ENCODE results near the gene NPY4R2.
"Not testable (repeated sequence)": the region's sequence is repeated elsewhere in the genome, so short reads cannot be mapped to it uniquely, and the experiment has no call there.

DNA sequence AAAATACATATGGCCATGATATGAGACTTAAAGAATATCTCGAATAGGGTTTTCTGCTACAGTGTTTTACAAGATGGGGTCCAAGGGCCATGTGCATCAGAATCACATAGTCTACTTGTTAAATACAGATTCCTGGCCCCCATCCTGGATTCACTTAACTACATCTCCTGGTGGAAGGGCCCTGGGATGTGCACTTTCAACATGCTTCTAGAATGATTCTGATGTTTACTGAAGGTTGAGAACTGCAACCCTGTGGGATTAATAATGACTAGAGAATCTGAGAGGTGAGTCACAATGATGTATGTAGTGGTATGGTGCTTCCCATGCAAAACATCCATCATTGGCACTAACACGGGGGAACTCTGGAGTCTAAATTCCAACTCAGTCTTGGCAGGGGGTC is 2.1 kb downstream of the NPY4R2 start:
- TF ChIP-seq POLR2A (IDR thresholded peaks at IDR 0.05); POLR2AphosphoS5 (IDR thresholded peaks at IDR 0.05; ENCODE audit: insufficient read depth in 1 of 2, low read depth in 1 of 2): not testable (repeated sequence)
- TF ChIP-seq, protein P1, sequence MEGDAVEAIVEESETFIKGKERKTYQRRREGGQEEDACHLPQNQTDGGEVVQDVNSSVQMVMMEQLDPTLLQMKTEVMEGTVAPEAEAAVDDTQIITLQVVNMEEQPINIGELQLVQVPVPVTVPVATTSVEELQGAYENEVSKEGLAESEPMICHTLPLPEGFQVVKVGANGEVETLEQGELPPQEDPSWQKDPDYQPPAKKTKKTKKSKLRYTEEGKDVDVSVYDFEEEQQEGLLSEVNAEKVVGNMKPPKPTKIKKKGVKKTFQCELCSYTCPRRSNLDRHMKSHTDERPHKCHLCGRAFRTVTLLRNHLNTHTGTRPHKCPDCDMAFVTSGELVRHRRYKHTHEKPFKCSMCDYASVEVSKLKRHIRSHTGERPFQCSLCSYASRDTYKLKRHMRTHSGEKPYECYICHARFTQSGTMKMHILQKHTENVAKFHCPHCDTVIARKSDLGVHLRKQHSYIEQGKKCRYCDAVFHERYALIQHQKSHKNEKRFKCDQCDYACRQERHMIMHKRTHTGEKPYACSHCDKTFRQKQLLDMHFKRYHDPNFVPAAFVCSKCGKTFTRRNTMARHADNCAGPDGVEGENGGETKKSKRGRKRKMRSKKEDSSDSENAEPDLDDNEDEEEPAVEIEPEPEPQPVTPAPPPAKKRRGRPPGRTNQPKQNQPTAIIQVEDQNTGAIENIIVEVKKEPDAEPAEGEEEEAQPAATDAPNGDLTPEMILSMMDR (IDR thresholded peaks at IDR 0.05) = not testable (repeated sequence)
